SU-DHL-6 (cell line): Measurements from ENCODE around the gene DDX56.

ENCODE experiments used
- EZH2phosphoT487 ChIP-seq: fragments of 200-600 bp; sonication (generic), shearing (Covaris generic); conservative IDR thresholded peaks from 2 replicates; pipeline ENCODE4 v1.6.1; 2018; ENCODE audit warnings: mild to moderate bottlenecking, antibody characterized with exemption, low read length, moderate library complexity, mixed read lengths
- TF ChIP-seq, protein P1 (sequence below): fragments of 200-600 bp; sonication (generic); IDR thresholded peaks from one replicate; pipeline ENCODE4 v1.5.1; 2017; ENCODE audit warnings: antibody characterized with exemption, mild to moderate bottlenecking, low read length, moderate library complexity; ENCODE audit not compliant: insufficient read depth, poor library complexity, severe bottlenecking

DNA sequence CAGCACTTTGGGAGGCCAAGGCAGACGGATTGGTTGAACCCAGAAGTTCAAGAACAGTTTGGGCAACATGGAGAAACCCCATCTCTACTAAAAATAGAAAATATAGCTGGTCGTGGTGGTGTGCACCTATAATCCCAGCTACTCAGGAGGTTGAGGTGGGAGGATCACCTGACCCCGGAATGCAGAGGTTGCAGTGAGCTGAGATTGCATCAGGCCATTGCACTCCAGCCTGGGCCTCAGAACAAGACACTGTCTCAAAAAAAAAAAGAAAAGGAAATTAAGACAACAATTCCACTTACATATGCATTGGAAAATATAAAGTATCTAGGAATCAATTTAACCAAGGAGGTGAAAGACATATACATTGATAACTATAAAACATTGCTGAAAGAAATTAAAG, 25.5 kb upstream of the DDX56 start:
- TF ChIP-seq, protein P1, sequence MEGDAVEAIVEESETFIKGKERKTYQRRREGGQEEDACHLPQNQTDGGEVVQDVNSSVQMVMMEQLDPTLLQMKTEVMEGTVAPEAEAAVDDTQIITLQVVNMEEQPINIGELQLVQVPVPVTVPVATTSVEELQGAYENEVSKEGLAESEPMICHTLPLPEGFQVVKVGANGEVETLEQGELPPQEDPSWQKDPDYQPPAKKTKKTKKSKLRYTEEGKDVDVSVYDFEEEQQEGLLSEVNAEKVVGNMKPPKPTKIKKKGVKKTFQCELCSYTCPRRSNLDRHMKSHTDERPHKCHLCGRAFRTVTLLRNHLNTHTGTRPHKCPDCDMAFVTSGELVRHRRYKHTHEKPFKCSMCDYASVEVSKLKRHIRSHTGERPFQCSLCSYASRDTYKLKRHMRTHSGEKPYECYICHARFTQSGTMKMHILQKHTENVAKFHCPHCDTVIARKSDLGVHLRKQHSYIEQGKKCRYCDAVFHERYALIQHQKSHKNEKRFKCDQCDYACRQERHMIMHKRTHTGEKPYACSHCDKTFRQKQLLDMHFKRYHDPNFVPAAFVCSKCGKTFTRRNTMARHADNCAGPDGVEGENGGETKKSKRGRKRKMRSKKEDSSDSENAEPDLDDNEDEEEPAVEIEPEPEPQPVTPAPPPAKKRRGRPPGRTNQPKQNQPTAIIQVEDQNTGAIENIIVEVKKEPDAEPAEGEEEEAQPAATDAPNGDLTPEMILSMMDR = no peak
- no peak for TF ChIP-seq EZH2phosphoT487
